HG03442 (cell line): ENCODE measurements around the gene ZGPAT.
"Not testable (repeated sequence)": the region's sequence is repeated elsewhere in the genome, so short reads cannot be mapped to it uniquely, and the experiment has no call there.

Experiments
- ATAC-seq: cut with Tn5 transposase; IDR thresholded peaks from one replicate; pipeline ENCODE4 v1.9.1; 2021; ENCODE audit warnings: mild to moderate bottlenecking, moderate library complexity; ENCODE audit not compliant: unreplicated experiment

ZGPAT gene, protein sequence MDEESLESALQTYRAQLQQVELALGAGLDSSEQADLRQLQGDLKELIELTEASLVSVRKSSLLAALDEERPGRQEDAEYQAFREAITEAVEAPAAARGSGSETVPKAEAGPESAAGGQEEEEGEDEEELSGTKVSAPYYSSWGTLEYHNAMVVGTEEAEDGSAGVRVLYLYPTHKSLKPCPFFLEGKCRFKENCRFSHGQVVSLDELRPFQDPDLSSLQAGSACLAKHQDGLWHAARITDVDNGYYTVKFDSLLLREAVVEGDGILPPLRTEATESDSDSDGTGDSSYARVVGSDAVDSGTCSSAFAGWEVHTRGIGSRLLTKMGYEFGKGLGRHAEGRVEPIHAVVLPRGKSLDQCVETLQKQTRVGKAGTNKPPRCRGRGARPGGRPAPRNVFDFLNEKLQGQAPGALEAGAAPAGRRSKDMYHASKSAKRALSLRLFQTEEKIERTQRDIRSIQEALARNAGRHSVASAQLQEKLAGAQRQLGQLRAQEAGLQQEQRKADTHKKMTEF

DNA sequence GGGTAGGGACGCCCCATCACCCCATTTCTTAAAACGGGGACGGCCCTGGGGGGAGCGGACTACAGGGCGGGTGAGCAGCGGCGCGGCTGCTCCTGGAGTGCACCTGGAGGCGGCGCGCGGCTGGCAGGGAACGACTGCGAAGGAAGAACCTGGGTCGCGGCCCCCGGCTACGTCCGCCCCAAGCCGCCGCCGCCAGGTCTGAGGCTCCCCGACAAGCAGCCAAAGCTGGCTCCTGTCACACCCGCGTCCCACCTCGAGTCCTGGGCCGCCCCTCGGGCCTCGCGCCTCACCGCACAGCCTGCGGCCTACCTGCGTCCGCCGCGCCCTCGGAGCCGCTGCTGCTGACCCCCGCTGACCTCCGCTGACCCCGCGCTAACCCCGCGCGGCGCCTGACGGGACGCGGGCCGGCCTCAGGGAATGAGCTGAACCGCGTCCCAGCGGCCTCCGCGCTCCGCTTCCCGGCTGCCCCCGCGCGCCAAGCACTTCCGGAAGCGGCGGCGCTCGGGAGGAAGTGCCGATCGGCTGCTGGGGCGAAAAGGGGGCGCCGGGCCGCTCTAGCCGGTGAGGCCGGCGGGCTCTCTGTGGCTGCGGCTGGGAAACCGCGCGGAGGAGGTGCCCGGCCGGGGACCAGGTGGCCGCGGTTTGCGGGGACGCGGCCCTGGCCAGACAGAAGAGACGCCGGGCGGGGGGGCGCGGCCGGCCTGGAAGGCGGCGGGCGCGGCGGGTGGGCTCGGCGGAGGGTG is at the start of gene ZGPAT, which contains the start of gene ARFRP1:
Gene ZGPAT, plus strand, starts transcription at position 482 of the 743 bp plus-strand sequence. CDS start 542 bp downstream, outside the sequence.
Gene ARFRP1, minus strand, starts transcription at position 419 of the 743 bp plus-strand sequence. CDS start 885 bp downstream, outside the sequence.
- ATAC-seq, result peak; percentile 64

DNA sequence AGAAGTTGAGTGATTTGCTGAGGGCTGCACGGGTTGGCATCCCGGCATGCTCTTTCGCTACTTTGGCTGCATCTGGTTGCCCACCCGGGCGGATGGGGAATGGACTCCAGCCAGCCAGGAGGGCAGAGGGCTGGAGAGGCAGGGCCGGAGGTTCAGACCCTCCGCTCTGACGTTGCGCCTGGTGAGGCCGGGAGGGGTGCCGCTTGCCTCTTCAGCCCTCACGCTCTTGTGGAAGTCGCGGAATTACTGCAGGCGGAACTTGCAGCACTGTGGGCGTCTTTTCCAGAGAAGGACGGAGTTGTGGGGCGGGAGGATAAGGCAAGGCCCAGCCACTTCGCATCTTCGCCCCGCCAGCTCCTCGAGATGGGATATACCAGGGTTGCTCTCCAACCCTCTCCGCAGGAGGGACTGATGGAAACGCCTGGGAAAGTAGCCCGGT is 49.1 kb upstream of the ZGPAT start:
- ATAC-seq, result peak; percentile 12

DNA sequence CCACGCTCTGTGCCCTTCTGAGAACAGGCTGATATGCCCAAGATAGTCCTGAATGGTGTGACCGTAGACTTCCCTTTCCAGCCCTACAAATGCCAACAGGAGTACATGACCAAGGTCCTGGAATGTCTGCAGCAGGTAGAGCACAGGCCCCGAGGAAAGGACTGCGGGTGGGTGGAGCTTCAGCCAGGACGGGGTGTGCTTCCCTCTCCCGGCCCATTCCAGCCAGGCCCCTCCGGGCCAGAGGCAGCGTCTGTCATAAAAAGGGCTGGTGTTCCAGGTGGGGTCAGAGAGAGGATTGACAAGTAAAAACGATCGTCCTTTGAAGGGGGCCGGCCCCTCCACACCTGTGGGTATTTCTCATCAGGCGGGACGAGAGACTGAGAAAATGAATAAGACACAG is 48.5 kb upstream of the ZGPAT start:
- ATAC-seq, result no peak

DNA sequence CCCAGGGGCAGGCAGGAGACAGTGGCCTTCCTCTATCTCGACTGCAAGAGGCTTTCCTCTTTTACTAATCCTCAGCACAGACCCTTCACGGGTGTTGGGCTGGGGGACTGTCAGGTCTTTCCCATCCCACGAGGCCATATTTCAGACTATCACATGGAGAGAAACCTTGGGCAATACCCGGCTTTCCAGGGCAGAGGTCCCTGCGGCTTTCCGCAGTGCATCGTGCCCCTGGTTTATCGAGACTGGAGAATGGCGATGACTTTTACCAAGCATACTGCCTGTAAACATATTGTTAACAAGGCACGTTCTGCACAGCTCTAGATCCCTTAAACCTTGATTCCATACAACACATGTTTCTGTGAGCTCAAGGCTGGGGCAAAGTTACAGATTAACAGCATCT is 47.7 kb upstream of the ZGPAT start:
- ATAC-seq, result not testable (repeated sequence)

DNA sequence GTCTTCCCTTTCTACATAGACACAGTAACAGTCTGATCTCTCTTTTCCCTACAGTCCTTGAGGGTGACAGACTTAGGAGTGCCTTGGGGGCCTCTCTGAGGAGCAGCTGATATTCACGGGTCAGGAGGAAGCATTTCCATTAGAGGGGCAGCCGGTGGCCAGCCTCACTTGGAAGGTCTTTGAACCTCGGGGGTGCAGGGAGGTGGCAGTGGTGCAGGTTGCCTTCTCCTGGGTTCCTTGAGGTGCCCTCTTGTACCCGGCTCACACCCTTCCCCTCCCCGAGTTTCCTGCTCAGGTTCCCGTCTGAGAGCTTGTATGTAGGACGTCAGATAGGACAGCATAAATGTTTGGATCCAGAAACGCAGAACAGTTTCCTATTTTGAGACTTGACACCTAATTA is 47.2 kb upstream of the ZGPAT start:
- ATAC-seq, result no peak

DNA sequence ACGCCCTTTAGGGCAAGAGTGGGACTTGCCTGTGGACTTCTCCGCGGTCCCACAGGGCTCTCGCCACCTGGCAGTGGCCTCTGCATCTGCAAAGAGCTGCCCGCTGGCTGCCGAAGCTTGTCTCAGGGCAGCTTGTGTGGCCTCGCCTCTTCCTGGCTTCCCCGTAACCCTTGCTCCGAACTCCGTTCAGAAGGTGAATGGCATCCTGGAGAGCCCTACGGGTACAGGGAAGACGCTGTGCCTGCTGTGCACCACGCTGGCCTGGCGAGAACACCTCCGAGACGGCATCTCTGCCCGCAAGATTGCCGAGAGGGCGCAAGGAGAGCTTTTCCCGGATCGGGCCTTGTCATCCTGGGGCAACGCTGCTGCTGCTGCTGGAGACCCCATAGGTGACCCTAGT is 46.7 kb upstream of the ZGPAT start:
- ATAC-seq, result no peak

- ATAC-seq, result no peak
Measured at GRCh38 chr20:63661959-63662812, 45.7 kb upstream of the ZGPAT start.

DNA sequence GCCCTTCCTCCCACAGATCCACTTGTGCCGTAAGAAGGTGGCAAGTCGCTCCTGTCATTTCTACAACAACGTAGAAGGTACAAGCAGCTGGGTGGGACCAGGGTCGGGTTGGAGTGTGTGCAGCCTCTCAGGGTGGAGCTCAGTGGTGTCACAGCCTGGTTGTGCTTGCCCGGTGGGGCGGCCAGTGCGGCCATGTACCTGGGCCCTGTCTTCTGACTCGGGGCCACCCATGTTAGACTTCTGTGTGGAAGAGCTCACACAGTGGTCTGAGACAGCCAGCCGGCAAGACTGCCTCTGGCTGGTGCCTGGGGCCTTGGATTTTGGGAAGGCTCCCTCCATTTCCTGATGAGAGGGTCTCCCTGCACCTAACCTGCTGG is 45.0 kb upstream of the ZGPAT start:
- no peak for ATAC-seq

GRCh38 chr20:63663332-63664066 is 44.3 kb upstream of the ZGPAT start:
- ATAC-seq, result no peak

- ATAC-seq, result no peak
Measured at GRCh38 chr20:63664143-63664851, 43.5 kb upstream of the ZGPAT start.

- no peak for ATAC-seq
Measured at GRCh38 chr20:63664861-63665594, 42.8 kb upstream of the ZGPAT start.

DNA sequence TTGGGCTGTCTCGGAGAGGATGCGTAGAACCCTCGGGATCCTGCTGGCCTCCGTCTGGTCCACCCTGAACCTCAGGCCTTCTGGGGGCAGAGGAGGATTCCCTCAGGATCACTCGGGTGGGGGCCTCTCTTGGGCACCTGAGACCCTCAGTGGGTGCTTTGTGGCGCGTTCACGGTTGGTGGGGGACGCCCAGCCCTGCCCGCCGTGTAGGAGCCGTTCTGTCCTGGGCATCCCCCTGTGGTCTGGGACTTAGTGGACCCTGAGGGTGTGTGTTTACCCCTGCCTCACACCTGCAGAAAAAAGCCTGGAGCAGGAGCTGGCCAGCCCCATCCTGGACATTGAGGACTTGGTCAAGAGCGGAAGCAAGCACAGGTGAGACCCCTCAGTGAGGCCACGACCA is 42.1 kb upstream of the ZGPAT start:
- no peak for ATAC-seq

- no peak for ATAC-seq
Measured at GRCh38 chr20:63667858-63668257, 40.0 kb upstream of the ZGPAT start.

DNA sequence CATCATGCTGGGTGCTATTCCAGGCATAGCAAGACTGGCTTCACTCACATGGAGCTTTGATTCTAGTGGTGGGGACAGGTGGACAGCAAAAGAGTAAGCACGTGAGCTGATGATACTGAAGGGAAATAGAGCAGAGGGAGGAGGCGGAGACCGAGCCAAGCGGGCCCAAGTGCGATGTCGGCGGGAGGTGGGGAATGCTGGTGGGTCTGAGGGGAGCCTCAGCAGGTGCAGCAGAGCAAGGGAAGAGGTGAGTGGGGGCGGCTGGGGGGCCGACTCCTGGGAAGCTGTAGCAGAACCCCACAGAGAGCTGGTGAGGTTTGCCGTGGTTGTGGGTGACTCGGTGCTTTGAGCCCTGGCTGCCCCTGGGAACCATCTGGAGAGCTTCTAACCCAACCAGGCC is 39.5 kb upstream of the ZGPAT start:
- ATAC-seq, result no peak

DNA sequence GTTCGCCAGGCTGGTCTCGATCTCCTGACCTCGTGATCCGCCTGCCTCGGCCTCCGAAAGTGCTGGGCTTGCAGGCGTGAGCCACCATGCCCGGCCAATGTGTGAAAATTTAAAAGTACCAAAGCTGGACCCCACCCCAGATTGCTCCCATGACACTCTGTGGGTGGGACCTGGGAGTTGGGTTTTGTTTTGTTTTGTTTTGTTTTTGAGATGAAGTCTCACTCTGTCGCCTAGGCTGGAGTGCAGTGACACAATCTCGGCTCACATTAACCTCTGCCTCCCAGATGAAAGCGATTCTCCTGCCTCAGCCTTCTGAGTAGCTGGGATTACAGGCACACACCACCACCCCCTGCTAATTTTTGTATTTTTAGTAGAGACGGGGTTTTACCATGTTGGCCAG is 36.1 kb upstream of the ZGPAT start:
- ATAC-seq, result not testable (repeated sequence)

DNA sequence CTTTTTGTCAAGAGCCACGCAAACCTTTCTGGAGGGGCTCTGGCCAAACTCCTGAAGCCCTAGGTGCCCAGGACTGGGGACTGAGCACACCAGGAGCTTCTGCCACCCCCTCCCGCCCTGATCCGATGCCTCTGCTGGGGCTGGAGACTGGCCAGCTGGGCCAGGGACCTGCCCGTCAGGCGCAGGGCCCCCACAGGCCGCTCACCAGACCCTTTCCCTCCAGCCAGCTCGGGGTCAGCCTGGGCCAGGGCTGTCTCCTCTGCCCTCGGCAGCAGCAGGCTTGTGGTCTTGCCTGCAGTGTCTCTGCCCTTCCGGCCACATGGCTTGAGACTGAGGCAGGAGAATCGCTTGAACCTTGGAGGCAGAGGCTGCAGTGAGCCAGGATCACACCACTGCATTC is 35.2 kb upstream of the ZGPAT start:
- no peak for ATAC-seq

GRCh38 chr20:63673951-63674350 is 33.9 kb upstream of the ZGPAT start:
- no peak for ATAC-seq

DNA sequence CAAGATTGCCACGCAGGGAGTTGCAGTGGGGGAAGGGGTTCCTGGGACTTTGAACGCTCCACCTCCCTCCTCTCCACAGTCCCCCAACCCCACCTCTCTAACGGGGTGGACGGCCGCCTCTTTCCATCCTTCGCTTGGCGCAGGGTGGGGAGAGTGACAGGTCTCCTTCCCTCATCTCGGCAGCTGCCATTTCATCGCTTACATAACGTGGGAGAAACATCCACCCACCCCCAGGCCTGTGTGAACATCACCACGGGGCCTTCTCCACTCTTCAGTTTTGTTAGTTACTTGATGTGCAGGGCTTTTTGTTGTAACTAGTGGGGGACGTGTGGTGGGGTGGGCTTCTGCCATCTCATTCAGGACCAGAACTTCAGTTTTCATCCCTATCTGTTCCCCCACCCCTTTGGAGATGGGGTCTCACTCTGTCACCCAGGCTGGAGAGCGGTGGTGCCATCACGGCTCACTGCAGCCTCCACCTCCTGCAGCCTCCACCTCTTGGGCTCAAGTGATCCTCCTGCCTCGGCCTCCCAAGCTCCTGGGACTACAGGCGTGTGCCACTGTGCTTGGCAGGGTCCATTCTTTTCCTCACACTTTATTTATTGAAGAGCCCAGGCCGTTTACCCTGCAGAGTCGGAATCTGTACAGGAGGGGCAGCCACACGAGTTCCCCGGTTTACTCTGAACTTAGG is 32.0 kb upstream of the ZGPAT start:
- no peak for ATAC-seq
